Measurements from ENCODE around the gene FAM114A1.
"Not testable (repeated sequence)": the region's sequence is repeated elsewhere in the genome, so short reads cannot be mapped to it uniquely, and the experiment has no call there.

The FAM114A1 gene

DNA sequence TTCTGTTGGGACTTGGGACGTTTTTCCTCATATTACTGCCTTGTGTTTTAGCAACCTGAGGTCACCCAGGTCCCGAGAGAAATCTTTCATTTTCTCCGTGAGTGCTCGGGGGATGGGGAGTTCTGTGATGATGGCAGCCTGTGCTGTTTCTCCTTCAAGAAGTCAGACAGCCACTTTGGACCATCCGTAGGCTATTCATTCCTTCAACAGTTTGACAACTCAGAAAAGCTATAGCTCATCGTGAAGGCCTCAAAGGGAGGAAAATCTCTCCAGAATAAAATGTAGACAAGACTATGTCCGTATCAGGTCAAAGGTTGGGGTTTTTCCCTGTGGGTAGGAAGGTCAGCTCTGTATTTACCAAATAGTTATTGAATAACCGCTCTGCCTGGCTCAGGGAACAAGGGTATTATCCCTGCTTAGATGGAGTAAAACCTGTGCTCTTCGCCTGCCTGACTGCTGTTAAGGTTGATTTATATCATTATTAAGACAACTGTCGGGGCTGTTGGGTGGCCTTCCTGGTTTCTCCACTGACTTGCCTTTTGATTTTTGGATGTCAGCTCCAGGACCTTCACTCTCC lies 36.6 kb downstream of the FAM114A1 start:
- no peak for DNase-seq (ENCODE audit: extremely low read depth, low read depth)

DNA sequence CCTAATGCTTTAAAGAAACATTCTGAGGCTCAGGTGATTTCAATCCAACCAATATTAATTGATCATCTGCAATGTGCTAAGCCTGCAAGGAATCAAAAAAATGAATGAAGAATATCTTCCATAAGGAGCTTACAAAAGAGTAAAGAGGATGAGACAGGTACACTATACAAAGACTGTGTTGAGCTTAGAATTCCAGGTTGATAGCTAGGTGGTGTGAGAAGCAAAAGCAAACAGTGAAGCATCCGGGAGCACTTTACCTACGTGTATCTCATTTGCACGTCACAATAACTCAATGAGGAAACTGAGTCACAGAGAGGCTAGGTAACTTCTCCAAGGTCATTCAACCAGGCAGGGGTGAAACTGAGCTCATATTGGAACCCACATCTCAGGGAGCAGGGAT lies 37.1 kb downstream of the FAM114A1 start:
- TF ChIP-seq, protein P1, sequence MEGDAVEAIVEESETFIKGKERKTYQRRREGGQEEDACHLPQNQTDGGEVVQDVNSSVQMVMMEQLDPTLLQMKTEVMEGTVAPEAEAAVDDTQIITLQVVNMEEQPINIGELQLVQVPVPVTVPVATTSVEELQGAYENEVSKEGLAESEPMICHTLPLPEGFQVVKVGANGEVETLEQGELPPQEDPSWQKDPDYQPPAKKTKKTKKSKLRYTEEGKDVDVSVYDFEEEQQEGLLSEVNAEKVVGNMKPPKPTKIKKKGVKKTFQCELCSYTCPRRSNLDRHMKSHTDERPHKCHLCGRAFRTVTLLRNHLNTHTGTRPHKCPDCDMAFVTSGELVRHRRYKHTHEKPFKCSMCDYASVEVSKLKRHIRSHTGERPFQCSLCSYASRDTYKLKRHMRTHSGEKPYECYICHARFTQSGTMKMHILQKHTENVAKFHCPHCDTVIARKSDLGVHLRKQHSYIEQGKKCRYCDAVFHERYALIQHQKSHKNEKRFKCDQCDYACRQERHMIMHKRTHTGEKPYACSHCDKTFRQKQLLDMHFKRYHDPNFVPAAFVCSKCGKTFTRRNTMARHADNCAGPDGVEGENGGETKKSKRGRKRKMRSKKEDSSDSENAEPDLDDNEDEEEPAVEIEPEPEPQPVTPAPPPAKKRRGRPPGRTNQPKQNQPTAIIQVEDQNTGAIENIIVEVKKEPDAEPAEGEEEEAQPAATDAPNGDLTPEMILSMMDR (IDR thresholded peaks at IDR 0.05; ENCODE audit: low read depth, low read length) = no peak
- no peak for DNase-seq (ENCODE audit: extremely low read depth, low read depth)

More for the DNA sequence above, 36.6 kb downstream of the FAM114A1 start:
- TF ChIP-seq, protein P1 (IDR thresholded peaks at IDR 0.05; ENCODE audit: low read depth, low read length) = no peak

DNA sequence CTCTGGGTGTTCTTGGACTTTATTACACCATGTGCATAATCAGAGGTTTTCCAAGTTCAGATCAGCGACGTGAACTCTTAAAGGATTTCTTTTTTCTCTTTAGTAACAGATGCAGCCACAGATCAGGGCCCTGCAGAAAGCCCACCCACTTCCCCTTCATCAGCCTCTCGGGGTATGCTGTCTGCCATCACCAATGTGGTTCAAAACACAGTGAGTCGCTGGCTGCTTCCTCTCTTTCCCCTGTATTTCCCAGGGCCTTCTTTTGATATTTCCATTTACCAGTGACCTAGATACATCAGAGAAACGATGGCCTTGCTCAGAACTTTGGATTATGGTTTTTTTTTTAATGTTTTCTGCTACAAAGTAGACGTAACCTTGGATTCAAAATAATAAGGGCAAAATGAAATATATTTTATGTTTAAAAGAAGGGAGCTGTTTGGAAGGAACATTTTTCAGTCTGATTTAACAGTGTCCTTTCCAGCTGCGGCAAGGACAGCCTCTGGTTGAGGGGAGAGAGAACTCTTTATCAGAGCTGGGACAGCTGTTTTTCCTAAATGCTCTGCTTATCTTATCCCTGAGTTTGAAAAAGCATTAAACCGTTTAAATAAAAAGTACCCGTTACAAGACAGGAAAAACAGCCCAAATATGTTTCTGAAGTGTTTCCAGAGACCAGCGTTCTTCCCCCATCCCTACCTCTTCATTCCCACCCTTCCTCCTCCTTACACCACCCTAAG lies 38.2 kb downstream of the FAM114A1 start:
- TF ChIP-seq, protein P1 (IDR thresholded peaks at IDR 0.05; ENCODE audit: low read depth, low read length) = no peak
- DNase-seq (ENCODE audit: extremely low read depth, low read depth) = no peak

DNA sequence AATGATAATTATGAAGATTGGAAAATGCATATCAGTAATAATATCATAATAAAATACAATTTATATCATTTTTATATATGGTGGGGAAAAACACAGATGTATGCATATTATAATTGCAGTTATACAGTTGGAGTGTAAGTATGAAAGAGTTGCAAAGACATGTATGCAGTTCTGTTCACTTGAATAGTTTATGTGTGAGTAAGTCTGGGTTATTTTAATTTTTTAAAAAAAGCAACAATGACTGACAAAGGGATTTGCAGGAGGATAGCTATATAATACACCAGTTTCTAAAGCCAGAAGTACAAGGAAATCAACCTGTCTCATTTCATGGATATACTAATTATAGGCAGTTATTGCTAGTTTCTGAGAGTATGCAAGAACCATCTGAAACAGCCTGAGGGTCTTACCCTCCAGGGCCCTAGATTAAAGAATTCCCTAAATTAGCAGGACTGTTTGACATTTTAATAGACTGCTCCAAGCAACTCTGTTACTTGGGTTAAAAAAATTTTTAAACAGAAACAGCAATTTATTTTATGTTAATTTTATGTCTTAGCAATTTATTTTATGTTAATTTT lies 40.2 kb downstream of the FAM114A1 start:
- TF ChIP-seq, protein P1 (IDR thresholded peaks at IDR 0.05; ENCODE audit: low read depth, low read length) = no peak
- DNase-seq (ENCODE audit: extremely low read depth, low read depth) = no peak

DNA sequence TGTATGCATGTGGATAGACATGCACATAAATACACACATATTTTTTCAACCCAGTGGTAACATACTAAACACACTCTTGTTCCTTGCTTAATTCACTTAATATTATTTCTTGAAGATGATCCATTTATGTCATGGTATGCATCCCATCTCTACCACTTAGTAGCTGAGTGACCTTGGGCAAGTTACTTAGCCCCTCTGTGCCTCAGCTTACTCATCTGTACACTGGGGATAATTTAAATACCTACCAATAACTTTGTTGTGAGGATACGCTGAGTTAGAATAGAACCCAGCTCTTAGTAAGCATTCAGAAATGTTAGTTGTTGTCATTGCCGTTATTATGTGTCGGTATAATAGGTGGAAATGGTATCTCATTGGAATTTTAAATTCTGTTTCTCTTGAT lies 41.4 kb downstream of the FAM114A1 start:
- DNase-seq (ENCODE audit: extremely low read depth, low read depth) = no peak

DNA sequence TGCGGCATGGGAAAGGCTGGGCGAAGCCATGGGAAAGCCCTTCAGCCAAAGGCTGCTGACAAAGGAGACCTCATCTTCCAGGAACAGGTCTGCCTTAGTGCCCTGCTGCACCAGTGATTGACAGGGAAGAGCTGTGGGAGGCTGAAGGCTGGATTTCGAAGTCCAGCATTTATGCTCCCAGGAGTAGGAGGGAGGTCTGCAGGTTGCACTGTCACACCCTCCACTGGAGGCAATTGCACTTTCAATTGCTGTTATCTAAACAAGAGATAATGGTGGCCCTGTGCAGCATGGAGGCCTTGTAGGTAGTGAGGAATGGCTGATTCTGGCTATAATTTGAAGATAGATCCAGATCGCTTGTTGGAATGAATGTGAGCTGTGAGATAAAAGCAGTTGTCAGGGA lies 43.7 kb downstream of the FAM114A1 start:
- no peak for DNase-seq (ENCODE audit: extremely low read depth, low read depth)
- TF ChIP-seq, protein P1 (IDR thresholded peaks at IDR 0.05; ENCODE audit: low read depth, low read length) = no peak

More for the DNA sequence above, 41.4 kb downstream of the FAM114A1 start:
- TF ChIP-seq, protein P1 (IDR thresholded peaks at IDR 0.05; ENCODE audit: low read depth, low read length) = no peak

DNA sequence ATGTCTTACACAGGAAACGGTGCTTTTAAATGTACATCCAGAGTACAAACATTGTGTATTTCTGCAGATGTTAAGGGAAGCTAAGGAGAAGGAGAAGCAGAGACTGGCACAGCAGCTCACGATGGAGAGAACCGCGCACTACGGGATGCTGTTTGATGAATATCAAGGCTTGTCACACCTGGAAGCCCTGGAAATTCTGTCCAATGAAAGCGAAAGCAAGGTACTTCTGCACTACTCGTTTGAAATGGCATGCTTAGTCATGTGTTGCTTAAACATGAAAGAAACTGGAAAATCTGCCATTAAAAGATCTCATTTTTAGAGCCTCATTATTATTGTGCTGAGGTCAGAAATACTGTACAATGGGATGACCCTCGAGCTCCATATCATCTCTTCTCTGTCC lies 47.2 kb downstream of the FAM114A1 start:
- no peak for DNase-seq (ENCODE audit: extremely low read depth, low read depth)

DNA sequence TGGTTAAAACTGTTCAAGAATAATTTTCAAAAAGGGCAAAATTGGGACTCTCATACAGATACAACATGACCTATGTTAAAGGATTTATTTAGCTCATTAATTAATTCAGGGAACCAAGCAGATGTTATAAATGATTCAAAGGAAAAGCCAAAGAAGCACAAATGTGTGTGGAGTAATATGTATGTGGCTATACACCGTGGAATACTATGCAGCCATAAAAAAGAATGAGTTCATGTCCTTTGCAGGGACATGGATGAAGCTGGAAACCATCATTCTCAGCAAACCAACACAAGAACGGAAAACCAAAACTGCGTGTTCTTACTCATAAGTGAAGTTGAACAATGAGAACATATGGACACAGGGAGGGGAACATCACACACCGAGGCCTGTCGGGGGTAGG lies 48.7 kb downstream of the FAM114A1 start:
- DNase-seq (ENCODE audit: extremely low read depth, low read depth) = not testable (repeated sequence)

More for the DNA sequence above, 47.2 kb downstream of the FAM114A1 start:
- TF ChIP-seq, protein P1 (IDR thresholded peaks at IDR 0.05; ENCODE audit: low read depth, low read length) = no peak

Measured in AG09319 (cell line).